GM21360 (cell line): ENCODE results near the gene MYL7.

Experiments
- ATAC-seq: cut with Tn5 transposase; IDR thresholded peaks from one replicate; pipeline ENCODE4 v1.9.1; 2021; ENCODE audit warnings: mild to moderate bottlenecking, moderate library complexity; ENCODE audit not compliant: unreplicated experiment

The MYL7 gene

DNA sequence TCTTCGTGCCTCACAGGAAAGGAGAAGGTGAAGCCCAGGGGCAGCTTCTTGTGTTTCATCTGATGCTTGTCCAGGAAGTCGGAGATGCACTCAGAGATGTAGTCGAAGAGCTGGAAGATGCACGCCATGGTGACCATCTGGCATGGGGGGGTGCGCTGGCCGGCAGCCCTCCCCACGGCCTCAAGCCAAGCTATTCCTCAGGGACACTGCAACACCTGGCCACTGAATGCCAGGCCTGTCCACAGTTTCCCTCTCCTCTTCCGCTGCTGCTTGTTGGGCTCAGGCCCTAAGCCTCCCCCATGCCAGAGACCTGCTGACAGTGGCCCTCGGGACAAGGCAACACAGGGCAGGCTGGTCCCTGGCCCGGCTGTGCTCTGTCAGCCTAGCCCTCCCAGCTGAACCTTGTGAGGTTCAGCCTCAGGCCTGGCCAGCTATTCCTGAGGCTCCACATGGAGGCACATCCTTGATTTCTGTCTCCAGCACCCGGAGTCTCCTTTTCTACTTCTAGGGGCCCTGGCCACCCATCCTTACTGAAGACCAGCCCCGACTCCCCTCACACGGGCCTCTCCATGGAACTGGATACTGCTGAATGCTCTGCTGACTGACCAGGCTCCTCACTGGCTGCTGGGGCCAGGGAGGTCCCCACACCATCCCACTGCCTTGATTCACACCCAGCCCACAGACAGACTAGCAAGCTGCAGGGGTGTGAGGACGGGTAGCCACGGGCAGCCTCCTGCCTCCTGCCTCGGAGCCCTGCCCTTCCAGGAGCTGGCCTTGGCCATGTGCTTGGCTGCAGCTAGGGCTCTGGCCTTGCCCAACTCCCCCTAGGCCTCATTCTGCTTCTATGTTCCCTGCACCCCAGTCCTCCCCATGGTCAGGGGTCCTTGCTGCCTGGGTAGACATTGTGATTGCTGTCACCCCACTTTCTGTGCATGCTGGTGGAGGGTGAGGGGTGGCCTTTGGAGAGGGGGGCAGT lies 10.1 kb upstream of the MYL7 start:
- ATAC-seq, result no peak

- ATAC-seq, result no peak
Observed at GRCh38 chr7:44150466-44150832, 9.3 kb upstream of the MYL7 start.

- ATAC-seq, result no peak
Observed at GRCh38 chr7:44149571-44150465, 8.7 kb upstream of the MYL7 start.

DNA sequence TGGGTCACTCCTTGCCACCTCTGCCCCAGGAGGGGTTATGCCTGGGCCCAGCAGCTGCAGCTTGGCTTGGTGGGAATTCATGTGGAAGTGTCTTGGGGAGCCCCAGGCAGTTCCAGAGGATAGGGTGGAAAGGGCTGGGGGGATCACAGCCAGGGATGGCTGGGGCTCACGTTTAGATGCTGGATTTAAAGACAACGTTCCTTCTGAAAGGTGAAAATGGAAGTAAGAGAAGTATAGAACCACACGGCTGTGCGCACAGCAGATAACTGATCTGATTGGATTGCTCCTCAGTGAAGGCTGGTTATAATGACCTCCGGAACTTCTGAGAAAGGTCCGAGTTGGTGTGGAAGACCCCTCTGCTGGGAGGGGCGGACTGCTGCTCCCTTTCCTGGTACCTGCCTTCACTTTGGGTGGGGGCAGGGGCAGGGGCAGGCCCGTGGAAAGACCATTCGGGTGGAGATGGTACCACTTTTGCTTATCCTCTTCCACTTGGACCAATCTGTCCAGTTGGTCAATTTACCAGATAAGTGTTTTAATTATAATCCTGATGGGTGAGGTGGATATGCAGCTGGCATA lies 7.9 kb upstream of the MYL7 start:
- no peak for ATAC-seq

GRCh38 chr7:44148166-44148565 lies 7.0 kb upstream of the MYL7 start:
- ATAC-seq, result no peak

DNA sequence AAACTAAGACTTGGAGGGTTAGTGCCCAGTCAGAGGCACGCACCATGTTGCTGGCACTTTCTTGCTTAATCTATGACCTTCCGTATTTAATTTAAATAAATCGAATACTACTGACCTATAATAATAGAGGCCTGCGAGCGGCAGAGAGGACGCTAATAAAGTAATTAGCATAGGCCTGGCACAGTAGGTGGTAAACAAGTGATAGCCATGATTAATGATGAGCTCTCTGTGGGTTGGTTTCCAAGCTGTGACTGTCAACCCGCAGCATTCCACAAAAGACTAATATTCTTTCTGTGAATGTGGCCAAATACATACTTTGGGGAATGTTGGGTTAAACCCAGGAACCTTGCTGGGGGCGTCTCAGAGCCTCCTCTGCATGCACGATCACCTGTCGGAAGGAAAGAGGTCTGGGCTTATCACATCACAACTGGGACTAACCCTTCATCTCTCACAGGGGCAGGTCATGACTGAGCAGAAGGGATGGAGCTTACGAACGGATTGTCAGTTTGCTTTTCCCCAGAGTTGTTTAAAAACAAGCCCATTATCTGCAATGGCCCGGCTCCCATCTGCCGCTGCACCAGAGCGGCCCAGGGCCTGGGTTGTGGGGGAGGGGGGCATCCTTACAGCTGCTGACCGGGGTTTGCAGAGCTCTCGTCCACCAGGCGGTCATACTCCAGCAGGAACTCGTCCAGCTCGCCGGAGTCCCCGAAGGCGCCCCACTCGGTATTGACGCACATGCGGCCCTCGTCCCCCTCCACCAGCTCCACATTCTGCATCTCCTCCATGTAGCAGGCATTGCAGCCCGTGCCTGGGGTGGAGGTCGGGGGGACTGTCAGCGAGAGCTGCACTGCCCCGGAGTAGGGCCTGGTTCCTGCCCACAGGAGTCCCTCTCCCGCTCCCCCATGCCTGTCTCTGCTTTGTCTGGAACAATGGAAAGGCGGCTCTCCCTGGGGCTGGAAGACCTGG lies 6.2 kb upstream of the MYL7 start:
- ATAC-seq, result no peak

DNA sequence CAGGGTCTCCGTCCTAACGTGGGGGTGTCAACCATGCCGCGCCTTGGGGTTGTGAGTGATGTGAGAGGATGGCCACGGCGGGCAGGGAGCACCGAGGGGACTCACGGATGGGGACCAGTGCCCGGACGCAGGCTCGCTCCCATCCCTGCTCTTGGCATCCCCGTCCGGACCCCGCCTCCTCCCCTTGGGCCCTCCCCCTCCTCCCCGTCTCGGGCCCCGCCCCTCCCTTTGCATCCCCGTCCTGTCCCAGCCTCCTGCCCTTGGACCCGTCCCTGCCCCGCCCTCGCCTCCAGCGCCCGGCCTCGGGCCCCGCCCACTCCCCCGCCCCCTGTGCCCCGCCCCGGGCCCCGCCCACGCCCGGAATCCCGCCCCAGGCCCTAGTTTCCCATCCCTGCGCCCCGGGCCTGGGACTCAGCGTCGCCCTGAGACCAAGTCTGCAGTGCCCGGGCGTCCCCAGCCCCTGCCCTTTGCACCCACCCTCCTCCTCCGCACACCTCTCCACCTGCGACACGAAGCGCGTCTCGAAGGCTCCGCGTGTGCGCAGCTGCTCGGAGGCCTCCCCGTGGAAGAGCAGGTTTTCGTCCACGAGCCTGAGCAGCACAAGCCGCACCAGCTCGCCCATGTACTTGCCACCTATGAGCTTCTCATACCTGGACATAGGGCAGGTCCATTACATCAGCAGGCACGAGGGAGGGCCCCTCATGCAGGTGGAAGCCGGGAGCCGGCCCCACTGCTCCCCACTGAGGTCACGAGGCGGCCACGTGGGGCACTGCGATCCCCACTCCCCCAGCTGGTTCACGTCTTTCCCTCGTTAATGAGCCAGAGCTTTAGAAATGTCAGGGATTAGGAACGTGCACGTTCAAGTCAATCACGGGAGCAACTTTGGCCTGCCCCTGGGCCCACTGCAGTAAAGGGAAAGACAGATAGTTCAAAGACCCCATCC lies 5.1 kb upstream of the MYL7 start:
- no peak for ATAC-seq

DNA sequence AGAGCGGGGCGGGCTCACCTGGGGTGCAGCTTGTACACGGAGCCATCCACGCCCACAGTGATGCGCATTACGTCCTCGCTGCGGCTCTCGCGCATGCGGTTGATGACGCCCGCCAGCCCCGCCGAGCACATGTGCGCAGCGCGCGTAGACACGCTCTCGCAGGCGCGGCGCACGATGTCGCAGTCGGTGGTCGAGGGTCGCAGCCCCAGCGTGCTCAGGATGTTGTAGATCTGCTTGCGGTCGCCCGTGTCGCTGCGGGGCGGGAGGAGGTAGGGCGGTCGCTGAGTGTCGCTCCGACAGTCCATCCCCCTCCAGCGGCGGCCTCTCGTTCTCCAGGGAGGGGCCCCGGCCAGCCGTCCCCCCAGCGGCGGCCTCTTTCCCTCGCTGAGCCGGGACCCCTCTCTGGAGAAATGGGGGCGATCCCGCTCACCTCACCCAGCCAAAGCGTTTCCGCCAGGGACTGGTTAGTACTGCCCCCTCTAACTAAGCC lies 4.4 kb upstream of the MYL7 start:
- ATAC-seq, result no peak

DNA sequence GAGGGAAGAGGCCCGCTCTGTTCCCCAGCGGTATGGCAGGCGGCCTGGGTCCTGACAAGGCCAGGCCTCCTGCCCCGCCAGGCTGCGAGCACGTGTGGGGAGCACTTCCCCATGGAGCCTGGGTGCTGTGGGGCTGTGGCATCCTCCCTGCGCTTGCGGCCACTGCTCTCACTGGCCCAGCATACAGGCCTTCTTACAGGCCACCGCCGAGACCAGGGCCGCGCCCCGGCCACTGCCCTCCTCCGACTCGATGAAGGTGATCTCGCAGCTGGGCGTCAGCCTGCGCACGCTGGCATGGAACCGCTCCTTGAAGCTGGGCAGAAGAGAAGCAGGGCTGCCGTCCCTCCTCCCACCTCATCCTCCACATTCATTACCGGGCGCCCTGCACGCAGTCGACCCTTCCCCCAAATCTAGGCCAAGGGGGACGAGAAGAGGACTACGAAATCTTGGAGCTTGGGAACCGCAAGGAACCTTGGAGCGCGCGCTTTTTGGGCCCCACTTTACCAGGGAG lies 3.9 kb upstream of the MYL7 start:
- ATAC-seq, result no peak

DNA sequence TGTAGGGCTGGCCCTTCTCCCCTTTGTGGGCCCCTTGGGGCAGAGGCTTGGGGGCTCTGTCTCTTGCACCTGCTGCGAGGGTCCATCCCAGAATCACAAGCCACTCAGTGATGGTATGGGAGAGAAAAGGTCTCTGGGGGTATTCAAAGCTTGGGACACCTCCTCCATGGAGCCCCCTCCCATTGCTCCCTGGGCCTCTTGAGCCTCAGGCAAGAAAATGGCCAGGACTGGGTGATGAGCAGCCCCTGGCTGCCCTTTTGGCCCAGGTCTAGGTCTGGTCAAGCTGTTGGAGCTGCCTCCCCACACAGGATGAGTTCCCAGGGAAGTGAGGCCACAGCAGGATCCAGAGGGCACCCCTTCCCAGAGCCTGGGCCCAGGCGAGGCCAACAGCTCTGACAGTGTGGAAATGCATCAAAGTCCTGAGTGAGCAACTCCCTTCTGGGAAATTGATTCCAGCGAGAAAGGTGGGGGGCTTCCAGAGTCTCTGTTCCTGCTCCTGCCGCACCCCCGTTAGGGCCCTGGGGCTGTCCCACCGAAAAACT lies 3.4 kb upstream of the MYL7 start:
- ATAC-seq, result no peak

DNA sequence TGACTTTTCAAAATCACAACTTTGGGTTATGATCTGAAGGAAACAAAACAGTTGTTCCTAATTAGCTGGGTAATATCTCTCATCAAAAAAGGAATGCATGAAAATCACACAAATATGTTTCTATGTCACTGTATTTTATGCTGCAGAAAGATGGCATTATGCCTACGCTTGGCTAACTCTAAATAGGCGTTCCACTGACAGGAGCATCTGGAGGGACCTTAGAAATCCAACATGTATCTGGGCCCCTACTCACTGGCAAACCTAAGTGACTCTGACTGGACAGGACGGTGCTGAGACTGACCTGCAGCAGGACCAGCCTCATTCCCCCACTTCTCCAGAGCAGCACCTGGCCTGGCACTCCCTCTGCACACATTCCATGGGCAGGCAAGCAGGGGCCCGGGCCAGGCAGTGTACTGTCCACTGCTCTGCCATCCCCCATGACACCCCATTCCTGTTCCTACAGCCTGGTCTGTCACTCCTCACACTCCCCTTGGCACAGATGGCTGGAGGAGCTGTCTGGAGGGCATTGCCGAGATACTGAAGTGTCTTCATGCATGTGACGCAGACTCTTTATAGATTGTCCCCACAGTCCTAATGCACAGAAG lies 2.6 kb upstream of the MYL7 start:
- no peak for ATAC-seq

- no peak for ATAC-seq
Observed at GRCh38 chr7:44142028-44142427, 896 bp upstream of the MYL7 start.

GRCh38 chr7:44140341-44140740 lies 791 bp downstream of the MYL7 start:
- no peak for ATAC-seq

DNA sequence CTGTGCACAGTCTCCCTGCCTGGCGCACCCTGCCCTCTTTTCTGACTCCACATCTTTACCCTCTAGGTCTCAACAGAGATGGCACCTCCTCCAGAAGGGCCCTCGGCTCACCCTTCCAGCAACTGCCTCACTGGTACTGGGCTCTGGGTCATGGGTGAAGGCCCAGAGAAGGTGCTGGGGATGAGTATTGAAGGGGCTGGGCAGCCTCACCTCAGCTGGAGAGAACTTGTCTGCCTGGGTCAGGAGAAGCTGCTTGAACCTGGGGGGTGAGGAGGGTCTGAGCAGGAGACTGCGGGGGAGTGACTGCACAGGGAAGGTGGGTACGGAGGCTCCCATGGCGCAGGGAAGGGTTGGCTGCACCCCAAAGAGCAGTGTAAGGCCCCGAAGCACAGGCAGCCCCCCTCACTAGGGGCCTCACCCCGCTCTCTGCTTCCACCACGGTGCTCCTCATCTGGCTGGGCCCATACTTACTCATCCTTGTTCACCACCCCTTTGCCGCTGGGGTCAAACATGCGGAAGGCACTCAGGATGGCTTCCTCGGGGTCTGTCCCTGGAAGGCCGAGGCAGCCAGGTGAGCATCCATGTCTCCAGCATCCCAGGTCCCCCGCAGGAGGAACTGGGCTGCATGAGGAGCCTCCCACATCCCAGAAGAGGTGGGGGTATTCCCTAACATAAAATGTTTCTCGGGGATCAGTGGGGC lies 1.7 kb downstream of the MYL7 start:
- no peak for ATAC-seq

GRCh38 chr7:44138698-44139097 lies 2.4 kb downstream of the MYL7 start:
- ATAC-seq, result no peak

DNA sequence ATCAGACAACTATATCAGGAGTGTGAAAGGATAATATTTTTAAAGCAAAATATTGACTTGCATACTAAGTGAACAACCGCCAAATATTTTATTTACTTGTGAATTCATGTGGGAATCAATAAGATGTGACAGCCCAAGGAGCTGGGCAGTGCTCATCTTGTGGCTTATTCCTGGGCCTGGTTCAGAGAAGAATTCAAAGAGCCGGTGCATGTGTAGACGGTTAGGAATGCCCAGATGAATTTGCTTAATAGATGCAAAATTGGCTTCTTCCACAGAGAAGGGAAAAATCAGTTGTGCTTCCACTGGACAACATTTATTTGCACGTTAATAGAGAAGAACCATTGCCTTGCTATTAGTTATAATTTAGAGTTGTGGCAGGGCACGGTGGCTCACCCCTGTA lies 4.4 kb downstream of the MYL7 start:
- ATAC-seq, result no peak

DNA sequence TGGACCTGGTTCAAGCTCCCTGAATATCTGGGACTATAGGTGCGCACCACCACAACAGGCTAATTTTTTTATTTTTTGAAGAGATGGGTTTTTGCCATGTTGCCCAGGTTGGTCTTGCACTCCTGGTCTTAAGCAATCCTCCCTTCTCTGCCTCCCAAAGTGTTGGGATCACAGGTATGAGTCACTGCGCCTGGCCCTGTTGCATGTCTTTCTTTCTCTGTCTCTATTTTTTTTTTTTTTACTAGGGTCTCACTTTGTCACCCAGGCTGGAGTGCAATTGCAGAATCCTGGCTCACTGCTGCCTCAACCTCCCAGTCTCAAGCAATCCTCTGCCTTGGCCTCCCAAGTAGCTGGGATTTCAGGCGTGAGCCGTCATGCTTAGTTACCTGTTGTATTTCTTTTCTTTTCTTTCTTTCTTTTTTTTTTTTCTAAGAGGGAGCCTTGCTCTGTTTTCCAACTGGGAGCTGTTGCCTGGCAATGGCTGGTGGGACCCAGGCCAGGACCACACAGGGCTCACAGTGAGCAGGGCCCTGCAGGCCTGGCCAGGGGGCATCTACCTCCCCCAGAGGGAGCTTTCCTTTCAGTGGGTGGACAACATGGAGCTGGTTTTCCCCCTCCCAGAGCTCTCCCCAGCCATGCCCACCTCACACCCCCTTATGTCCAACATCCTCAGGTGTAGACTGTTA lies 6.0 kb downstream of the MYL7 start:
- ATAC-seq, result no peak
